ENCODE data around the gene ZMYM2. TPM values are rescaled to one million over a fixed set of nuclear protein-coding genes. Genes with fewer than 3 reads are reported as not detected.

Gene ZMYM2
- total RNA-seq, 4 donors from 2014 or later, result 33.4 to 91.1 (median 63.6) TPM

- Histone ChIP-seq H3K9me3 (no peaks in the 10 kb centered on the region), H3K4me1 (no peaks in the 10 kb centered on the region), H3K36me3 (no peaks in the 10 kb centered on the region), H3K27me3 (peaks cover 33% of the 10 kb centered on the region), H3K4me3 (no peak overlapping the region), H3K27ac (no peak overlapping the region)
- TF ChIP-seq EP300 (IDR thresholded peaks at IDR 0.05; ENCODE audit: low read depth) (no peak), POLR2AphosphoS5 (IDR thresholded peaks at IDR 0.05) (no peak), CTCF (IDR thresholded peaks at IDR 0.05) (no peak), POLR2A (IDR thresholded peaks at IDR 0.05) (no peak)
- intact Hi-C loops (cut with DNase I; ENCODE audit: low total_unique reads) (no loop called here), in situ Hi-C loops (cut with MboI; ENCODE audit: low pct_ligation_motif_present in 1 of 4, low pct_unique_long_range_greater_than_20kb in 1 of 4, low sequenced_read_pairs in 3 of 4) (no loop called here)
- no peak for DNase-seq
- 24 to 51% methylated on average over 4 of the region's 4 CpGs for WGBS, 2 donors (ENCODE audit: low coverage in 1 of 2)
These were observed 148.2 kb downstream of the ZMYM2 start for GRCh38 chr13:20106742-20107141.

- in situ Hi-C loops (cut with MboI; ENCODE audit: low pct_ligation_motif_present in 1 of 4, low pct_unique_long_range_greater_than_20kb in 1 of 4, low sequenced_read_pairs in 3 of 4), result no loop called here
- Histone ChIP-seq H3K36me3 (no peaks in the 10 kb centered on the region), H3K27ac (no peak overlapping the region), H3K9me3 (no peaks in the 10 kb centered on the region), H3K27me3 (peaks cover 14% of the 10 kb centered on the region), H3K4me1 (no peaks in the 10 kb centered on the region), H3K4me3 (no peak overlapping the region)
- intact Hi-C loops (cut with DNase I; ENCODE audit: low total_unique reads), result no loop called here
- WGBS, 2 donors (ENCODE audit: low coverage in 1 of 2), result 56 to 87% methylated on average over 1 to 2 of the region's 2 CpGs
- DNase-seq, result no peak
- no peak for TF ChIP-seq POLR2AphosphoS5 (IDR thresholded peaks at IDR 0.05)
- no peak for TF ChIP-seq EP300 (IDR thresholded peaks at IDR 0.05; ENCODE audit: low read depth)
- TF ChIP-seq POLR2A (IDR thresholded peaks at IDR 0.05), result no peak
- TF ChIP-seq CTCF (IDR thresholded peaks at IDR 0.05), result no peak
These were observed 150.5 kb downstream of the ZMYM2 start for GRCh38 chr13:20109037-20109436.

- 83 to 90% methylated on average over 3 to 10 of the region's 10 CpGs for WGBS, 2 donors (ENCODE audit: low coverage in 1 of 2)
- intact Hi-C loops (cut with DNase I; ENCODE audit: low total_unique reads) (no loop called here), in situ Hi-C loops (cut with MboI; ENCODE audit: low pct_ligation_motif_present in 1 of 4, low pct_unique_long_range_greater_than_20kb in 1 of 4, low sequenced_read_pairs in 3 of 4) (no loop called here)
- no peak for DNase-seq
- H3K36me3 ChIP-seq, result no peaks in the 10 kb centered on the region
- H3K4me3 ChIP-seq, result no peak overlapping the region
- TF ChIP-seq CTCF (IDR thresholded peaks at IDR 0.05), result no peak
- no peak for TF ChIP-seq POLR2A (IDR thresholded peaks at IDR 0.05)
- TF ChIP-seq POLR2AphosphoS5 (IDR thresholded peaks at IDR 0.05), result no peak
- no peak for TF ChIP-seq EP300 (IDR thresholded peaks at IDR 0.05; ENCODE audit: low read depth)
- no peaks in the 10 kb centered on the region for H3K9me3 ChIP-seq
- peaks cover 0 to 9% (median 4%) of the 10 kb centered on the region in 4 donors for H3K4me1 ChIP-seq
- H3K27ac ChIP-seq, result no peak overlapping the region
- H3K27me3 ChIP-seq, result no peaks in the 10 kb centered on the region
These were observed 155.6 kb downstream of the ZMYM2 start for GRCh38 chr13:20114066-20114610.

GRCh38 chr13:20116213-20116612 lies 157.7 kb downstream of the ZMYM2 start:
- TF ChIP-seq POLR2A (IDR thresholded peaks at IDR 0.05), result no peak
- TF ChIP-seq POLR2AphosphoS5 (IDR thresholded peaks at IDR 0.05), result no peak
- TF ChIP-seq EP300 (IDR thresholded peaks at IDR 0.05; ENCODE audit: low read depth), result no peak
- no peak for TF ChIP-seq CTCF (IDR thresholded peaks at IDR 0.05)
- Histone ChIP-seq H3K4me1 (peaks cover 0 to 22% (median 17%) of the 10 kb centered on the region in 4 donors), H3K27ac (no peak overlapping the region), H3K4me3 (no peak overlapping the region), H3K27me3 (no peaks in the 10 kb centered on the region), H3K36me3 (no peaks in the 10 kb centered on the region), H3K9me3 (no peaks in the 10 kb centered on the region)
- 91 to 100% methylated on average over 2 to 6 of the region's 6 CpGs for WGBS, 2 donors (ENCODE audit: low coverage in 1 of 2)
- intact Hi-C loops (cut with DNase I; ENCODE audit: low total_unique reads) (no loop called here), in situ Hi-C loops (cut with MboI; ENCODE audit: low pct_ligation_motif_present in 1 of 4, low pct_unique_long_range_greater_than_20kb in 1 of 4, low sequenced_read_pairs in 3 of 4) (no loop called here)
- no peak for DNase-seq
